ENCODE measurements around the gene SP100.

Gene SP100

DNA sequence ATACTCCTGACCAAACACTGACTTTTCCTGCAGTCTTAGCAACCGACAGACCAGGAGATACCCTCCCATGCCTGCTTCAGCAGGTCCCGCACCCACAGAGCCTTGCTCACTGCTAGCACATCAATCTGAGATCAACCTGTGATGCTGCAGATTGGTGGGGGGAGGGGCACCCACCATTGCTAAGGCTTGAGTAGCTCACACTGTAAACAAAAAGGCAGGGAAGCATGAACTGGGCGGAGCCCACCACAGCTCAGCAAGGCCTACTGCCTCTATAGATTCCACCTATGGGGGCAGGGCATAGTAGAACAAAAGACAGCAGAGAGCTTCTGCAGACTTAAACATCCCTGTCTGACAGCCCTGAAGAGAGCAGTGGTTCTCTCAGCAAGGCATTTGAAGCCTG, 109.7 kb downstream of the SP100 start:
- Mint-ChIP-seq H3K27me3 (no peaks in the 10 kb centered on the region), H3K27ac (no peak overlapping the region), H3K4me3 (no peak overlapping the region), H3K4me1 (peaks cover 8% of the 10 kb centered on the region), H3K36me3 (peaks cover 18% of the 10 kb centered on the region), H3K9me3 (peaks cover 24% of the 10 kb centered on the region)

DNA sequence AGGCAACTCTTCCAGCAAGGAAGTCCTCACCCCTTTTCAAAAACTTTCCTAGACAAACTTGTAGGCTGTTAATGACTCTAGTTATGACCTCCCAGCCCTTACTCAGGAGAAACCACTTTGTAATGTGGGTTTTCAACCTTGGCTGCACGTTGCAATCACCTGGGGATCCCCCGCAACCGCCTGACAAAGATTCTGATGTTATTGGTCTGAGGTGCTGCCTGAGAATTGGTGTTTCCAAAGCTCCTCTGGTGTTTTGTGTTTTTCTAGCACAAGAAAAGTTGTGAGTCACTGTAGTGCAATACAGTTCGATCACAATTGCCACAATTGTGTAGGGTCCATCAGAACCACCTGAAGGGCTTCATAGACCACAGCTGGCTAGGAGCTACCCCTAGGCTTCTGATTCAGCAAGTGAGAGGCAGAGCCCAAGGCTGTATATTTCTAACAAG, 121.6 kb downstream of the SP100 start:
- Mint-ChIP-seq H3K9me3 (no peaks in the 10 kb centered on the region), H3K4me3 (no peak overlapping the region), H3K27ac (no peak overlapping the region), H3K36me3 (peaks cover 28% of the 10 kb centered on the region), H3K4me1 (peaks cover 14% of the 10 kb centered on the region), H3K27me3 (no peaks in the 10 kb centered on the region)

DNA sequence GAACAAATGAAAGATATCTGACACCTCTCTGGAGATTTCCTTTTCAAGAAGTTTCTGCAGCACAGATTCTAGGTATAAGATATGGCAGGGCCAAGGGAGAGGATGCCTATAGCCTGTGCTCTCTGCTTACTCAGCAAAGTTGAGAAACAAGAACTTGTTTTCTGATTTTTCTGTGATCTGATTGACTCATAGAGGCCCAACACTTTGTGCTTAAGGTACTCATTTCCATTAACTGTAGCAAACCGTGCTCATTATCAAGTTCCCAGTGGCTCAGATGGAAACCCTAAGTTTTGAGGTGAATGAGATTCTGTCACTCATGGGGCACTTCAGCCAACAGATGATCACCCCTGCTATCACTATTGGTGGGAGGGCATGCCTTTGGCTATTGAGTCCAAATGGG, 124.3 kb downstream of the SP100 start:
- Mint-ChIP-seq H3K4me3 (no peak overlapping the region), H3K36me3 (peaks cover 48% of the 10 kb centered on the region), H3K9me3 (peaks cover 7% of the 10 kb centered on the region), H3K27me3 (no peaks in the 10 kb centered on the region), H3K4me1 (peaks cover 14% of the 10 kb centered on the region), H3K27ac (no peak overlapping the region)

DNA sequence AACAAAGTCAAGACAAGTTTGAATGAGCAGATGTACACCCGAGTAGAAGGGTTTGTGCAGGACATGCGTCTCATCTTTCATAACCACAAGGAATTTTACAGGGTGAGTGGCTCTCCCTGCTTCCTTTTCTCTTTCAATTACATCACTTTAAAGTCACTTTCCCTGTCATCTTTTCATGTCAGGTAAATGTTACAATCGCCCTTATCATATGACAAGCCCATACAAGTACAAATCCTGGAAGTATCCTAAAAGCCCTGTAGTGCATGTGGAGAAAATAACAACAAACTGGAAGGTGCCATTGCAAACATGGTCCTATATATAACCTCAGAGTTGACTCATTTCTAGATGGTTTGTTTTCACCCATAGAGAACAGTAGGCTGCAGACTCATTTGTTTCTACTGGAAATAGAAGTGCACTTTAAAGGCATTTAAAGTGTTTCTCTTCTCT, 126.0 kb downstream of the SP100 start:
- Mint-ChIP-seq H3K9me3 (peaks cover 7% of the 10 kb centered on the region), H3K36me3 (peaks cover 46% of the 10 kb centered on the region), H3K27ac (no peak overlapping the region), H3K4me1 (peaks cover 7% of the 10 kb centered on the region), H3K27me3 (no peaks in the 10 kb centered on the region), H3K4me3 (no peak overlapping the region)

DNA sequence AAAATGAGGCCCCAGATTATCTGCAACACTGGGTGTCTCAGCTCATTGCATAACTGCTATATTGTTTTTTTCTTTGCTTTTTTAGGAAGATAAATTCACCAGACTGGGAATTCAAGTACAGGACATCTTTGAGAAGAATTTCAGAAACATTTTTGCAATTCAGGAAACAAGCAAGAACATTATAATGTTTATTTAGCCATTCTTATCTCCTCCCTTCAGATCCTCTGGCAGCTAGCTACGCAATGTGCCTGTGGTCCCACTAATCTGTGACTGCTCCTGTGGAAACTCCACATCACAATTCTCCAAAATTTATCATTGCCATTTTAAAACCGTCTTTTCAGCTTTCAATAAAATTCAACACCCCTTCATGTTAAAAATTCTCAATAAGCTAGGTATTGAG, 126.8 kb downstream of the SP100 start:
- Mint-ChIP-seq H3K36me3 (peaks cover 46% of the 10 kb centered on the region), H3K27me3 (no peaks in the 10 kb centered on the region), H3K27ac (no peak overlapping the region), H3K4me3 (no peak overlapping the region), H3K9me3 (peaks cover 7% of the 10 kb centered on the region), H3K4me1 (no peaks in the 10 kb centered on the region)

DNA sequence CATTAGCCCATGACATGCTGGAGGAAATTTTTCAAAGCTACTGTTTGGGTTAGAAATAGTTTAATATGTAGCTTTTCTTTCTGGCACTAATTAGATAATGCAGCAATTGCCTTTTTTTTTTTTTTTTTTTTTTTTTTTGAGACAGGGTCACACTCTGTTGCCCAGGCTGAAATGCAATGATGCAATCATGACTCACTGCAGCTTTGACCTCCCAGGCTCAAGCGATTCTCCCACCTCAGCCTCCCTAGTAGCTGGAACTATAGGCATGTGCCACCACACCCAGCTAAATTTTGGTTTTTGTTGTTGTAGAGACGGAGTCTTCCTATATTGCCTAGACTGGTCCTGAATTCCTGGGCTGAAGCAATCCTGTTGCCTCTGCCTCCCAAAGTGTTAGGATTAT, 136.2 kb downstream of the SP100 start:
- H3K4me1 Mint-ChIP-seq, result peaks cover 11% of the 10 kb centered on the region
- H3K27ac Mint-ChIP-seq, result no peak overlapping the region
- peaks cover 3% of the 10 kb centered on the region for H3K36me3 Mint-ChIP-seq
- H3K4me3 Mint-ChIP-seq, result no peak overlapping the region
- H3K9me3 Mint-ChIP-seq, result no peaks in the 10 kb centered on the region
- H3K27me3 Mint-ChIP-seq, result no peaks in the 10 kb centered on the region

DNA sequence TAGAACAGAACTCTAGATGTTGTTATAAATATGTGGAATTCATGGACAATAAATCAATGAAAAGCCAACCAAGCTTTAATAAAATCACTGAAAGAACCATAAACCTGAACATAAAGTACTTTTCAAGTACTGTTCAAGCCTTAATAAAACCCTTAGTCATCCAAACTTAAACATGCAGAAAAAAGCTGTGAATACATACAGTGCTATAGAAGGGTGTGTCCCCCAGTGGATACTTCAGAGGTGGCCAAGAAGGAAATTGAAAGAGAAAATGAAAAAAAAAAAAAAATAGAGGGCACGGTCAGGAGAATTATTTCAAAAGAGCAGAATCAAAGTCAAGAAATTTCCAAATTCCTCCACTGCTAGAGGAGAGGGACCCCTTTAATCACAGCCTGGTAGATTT, 141.1 kb downstream of the SP100 start:
- H3K9me3 Mint-ChIP-seq, result peaks cover 6% of the 10 kb centered on the region
- H3K27ac Mint-ChIP-seq, result no peak overlapping the region
- H3K4me1 Mint-ChIP-seq, result peaks cover 11% of the 10 kb centered on the region
- no peaks in the 10 kb centered on the region for H3K27me3 Mint-ChIP-seq
- H3K4me3 Mint-ChIP-seq, result no peak overlapping the region
- peaks cover 3% of the 10 kb centered on the region for H3K36me3 Mint-ChIP-seq

DNA sequence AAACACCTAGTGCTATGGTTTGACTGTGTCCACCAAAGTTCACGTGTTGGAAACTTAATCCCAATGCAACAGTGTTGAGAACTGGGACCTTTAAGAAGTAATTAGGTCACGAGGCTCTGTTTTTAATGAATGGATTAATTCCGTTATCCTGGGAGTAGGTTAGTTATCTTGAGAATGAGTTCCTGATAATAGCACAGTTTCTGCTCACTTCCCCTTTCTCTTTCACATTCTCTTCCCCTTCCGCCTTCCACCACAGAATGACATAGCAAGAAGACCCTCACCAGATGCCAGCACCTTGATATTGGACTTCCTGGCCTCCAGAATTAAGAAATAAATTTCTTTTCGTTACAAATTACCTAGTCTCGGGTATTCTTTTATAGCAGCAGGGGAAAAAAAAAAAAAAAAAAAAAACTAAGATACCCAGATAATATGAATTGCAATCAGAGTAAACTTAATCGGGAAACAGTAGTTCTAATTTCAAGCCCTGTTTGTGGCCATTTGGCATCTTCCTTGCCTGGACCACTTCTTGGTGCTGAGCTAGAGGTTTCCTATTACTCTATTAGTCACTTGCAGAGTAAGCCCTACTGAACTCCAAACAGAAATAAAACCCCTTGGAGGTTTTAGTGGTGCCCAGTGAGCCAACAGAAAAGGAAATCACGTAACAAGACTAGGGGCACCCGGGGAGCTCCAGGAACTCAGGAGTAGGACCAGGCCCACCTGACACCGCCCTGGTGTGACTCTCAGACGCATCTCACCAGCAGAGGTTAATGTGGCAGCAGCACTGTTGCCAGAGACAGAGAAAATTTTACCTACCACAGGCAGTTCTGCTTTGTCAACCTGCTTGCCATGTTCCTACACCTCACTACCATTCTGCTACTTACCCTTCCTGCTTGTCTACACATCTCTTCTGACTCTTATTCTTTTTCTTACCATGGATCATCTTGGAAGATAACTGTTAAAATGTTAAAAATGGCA, 149.1 kb downstream of the SP100 start:
- H3K27ac Mint-ChIP-seq, result no peak overlapping the region
- no peaks in the 10 kb centered on the region for H3K9me3 Mint-ChIP-seq
- H3K4me1 Mint-ChIP-seq, result peaks cover 17% of the 10 kb centered on the region
- no peak overlapping the region for H3K4me3 Mint-ChIP-seq
- peaks cover 1% of the 10 kb centered on the region for H3K36me3 Mint-ChIP-seq
- no peaks in the 10 kb centered on the region for H3K27me3 Mint-ChIP-seq

DNA sequence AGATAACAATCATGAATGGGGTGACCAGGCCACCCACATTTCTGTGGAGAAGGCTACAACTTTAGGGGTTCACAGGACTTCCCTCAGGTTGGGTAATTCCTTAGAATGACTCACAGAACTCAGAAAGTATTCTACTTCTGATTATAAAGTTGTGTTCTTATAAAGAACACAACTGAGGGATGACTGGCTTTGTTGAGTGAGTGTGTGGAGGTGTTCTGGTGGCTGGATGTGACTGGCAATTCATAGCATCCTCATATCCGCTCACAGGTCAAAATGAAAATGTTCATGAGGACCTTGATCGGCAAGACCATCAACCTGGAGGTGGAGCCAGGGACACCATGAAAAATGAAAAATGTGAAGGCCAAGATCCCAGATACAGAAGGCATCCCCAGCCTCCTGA, 153.3 kb downstream of the SP100 start:
- Mint-ChIP-seq H3K27ac (no peak overlapping the region), H3K36me3 (peaks cover 17% of the 10 kb centered on the region), H3K27me3 (no peaks in the 10 kb centered on the region), H3K9me3 (peaks cover 12% of the 10 kb centered on the region), H3K4me3 (no peak overlapping the region), H3K4me1 (peaks cover 17% of the 10 kb centered on the region)

DNA sequence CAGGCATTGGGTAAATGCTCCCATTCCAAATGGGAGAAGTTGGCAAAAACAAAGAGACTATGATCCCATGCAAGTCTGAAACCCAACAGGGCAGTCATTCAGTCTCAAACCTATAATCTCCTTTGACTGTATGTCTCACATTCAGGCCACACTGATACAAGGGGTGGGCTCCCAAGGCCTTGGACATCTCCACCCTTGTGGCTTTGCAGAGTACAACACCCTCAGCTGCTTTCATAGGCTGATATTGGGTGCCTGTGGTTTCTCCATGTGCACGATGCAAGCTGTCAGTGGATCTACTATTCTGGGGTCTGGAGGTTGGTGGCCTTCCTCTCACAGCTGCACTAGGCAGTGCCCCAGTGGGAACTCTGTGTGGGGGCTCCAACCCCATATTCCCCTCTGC, 155.0 kb downstream of the SP100 start:
- Mint-ChIP-seq H3K27me3 (no peaks in the 10 kb centered on the region), H3K36me3 (peaks cover 19% of the 10 kb centered on the region), H3K4me3 (no peak overlapping the region)

DNA sequence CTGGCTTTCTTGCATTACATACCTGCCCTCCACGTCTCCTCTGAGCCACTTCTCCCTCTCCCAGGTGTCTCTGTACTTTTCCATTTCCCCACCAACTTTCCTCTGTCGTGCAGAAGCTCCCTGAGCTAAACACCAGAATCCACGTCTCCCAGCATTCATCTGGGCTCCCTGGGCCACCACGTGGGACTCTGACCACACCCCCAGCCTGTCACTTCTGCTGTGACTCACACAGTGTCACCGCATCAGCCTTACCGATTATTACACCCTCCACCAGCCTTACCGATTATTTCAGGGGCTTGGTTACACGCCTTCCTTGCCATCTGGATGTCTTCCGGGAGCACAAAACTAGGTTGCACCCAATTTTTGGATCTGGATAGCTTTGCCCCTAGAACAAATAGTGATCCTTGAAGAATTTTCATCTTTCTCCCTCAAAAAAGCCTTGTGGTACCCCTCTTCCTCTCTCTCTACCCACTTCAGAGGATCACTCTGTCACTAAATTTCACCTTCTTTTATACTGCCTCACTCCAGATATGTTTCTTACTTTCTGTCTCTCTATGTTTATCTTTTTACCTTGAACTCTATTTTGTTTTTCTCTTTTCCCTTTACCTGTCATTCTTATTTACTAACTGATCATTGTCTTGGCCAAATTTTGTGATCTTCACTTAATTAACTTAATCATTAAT, 159.8 kb downstream of the SP100 start:
- H3K4me3 Mint-ChIP-seq, result peak overlapping the region; percentile 43
- no peaks in the 10 kb centered on the region for H3K27me3 Mint-ChIP-seq
- H3K27ac Mint-ChIP-seq, result peak overlapping the region; percentile 8
- H3K4me1 Mint-ChIP-seq, result peaks cover 10% of the 10 kb centered on the region
- peaks cover 14% of the 10 kb centered on the region for H3K9me3 Mint-ChIP-seq
- H3K36me3 Mint-ChIP-seq, result peaks cover 16% of the 10 kb centered on the region

More for the DNA sequence above, 155.0 kb downstream of the SP100 start:
- H3K9me3 Mint-ChIP-seq, result peaks cover 14% of the 10 kb centered on the region
- peaks cover 11% of the 10 kb centered on the region for H3K4me1 Mint-ChIP-seq
- H3K27ac Mint-ChIP-seq, result no peak overlapping the region

DNA sequence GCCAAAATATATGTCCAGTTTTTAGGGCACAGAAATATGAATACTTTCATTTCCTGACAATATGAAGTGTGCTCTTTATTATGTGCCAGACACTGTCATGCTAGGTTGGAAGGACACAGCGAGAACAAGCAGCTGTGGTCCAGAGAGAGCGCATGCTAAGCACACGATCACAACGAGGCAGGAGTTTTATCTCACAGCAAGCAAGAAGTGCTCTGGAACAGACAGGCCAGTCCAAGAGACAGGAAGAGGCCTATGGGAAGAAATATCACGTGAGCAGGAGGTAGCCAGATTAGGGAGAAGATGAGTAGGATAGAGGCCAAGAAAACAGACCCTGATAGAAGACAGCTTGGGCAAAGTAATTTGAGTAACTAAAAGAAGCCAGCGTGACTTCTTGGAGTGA, 161.1 kb downstream of the SP100 start:
- Mint-ChIP-seq H3K27ac (no peak overlapping the region), H3K4me1 (peaks cover 10% of the 10 kb centered on the region), H3K9me3 (peaks cover 14% of the 10 kb centered on the region), H3K4me3 (no peak overlapping the region), H3K36me3 (peaks cover 16% of the 10 kb centered on the region), H3K27me3 (no peaks in the 10 kb centered on the region)

DNA sequence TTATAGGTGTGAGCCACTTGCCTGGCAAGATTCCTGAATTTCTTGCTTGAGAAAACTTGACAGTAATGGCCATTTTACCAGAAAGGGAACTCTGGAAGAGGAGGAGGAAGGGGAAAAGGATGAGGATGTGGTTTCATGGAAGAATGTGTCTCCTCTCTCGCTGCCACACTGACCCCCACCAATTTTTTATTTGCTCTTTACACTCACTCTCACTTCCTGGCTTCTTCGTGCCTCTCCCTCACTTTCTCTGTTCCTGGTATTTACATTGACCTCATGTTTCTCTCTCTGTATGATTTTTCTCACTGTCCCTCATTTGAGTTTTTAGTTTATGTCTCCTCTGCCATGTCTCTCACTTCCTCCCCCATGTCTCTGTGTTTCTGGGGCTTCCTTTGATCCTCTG, 162.1 kb downstream of the SP100 start:
- peaks cover 16% of the 10 kb centered on the region for H3K36me3 Mint-ChIP-seq
- H3K9me3 Mint-ChIP-seq, result peaks cover 14% of the 10 kb centered on the region
- H3K27ac Mint-ChIP-seq, result no peak overlapping the region
- no peak overlapping the region for H3K4me3 Mint-ChIP-seq
- no peaks in the 10 kb centered on the region for H3K27me3 Mint-ChIP-seq
- H3K4me1 Mint-ChIP-seq, result peaks cover 13% of the 10 kb centered on the region

DNA sequence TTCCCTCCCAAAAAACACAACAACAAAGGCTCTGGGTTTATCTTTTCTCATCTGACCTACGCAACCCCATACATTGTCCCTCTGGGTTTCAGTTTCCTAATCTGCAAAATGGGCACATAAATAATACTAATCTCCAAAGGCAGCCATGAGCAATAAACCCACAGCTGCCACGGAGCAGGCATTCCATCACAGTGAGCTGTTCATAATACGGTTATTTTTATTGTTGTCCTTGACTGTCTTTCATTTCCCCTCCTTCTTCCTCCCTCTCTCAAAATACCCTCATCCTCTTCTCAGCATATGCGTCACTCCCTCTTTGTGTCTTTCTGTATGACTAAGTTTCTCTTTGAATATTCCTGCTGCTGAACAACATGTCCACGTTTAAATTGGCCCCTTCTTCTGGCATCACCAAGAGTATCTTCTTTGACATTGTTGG, 166.9 kb downstream of the SP100 start:
- peaks cover 1% of the 10 kb centered on the region for H3K36me3 Mint-ChIP-seq
- no peaks in the 10 kb centered on the region for H3K9me3 Mint-ChIP-seq

DNA sequence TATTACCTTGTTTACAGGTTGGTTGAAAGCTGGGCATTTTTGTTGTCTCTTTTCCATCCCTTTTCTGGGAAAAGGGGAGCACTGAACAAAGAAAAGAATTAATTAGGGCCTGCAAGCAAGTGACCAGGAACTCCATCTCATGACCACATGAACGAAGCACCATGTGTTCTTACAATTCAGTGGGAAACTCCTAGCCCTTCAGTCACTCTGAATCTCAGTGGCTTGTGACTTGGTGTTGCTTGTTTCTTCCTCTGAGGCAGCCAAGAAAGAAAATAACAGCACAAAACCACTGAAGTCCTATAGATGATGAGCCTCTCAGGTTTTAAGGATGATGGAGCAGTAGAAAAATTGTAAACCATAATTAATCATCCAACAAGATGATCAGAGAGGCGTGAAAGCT, 167.6 kb downstream of the SP100 start:
- Mint-ChIP-seq H3K27me3 (no peaks in the 10 kb centered on the region), H3K27ac (no peak overlapping the region), H3K36me3 (peaks cover 1% of the 10 kb centered on the region), H3K4me1 (peaks cover 25% of the 10 kb centered on the region), H3K4me3 (no peak overlapping the region), H3K9me3 (no peaks in the 10 kb centered on the region)

More for the DNA sequence above, 166.9 kb downstream of the SP100 start:
- Mint-ChIP-seq H3K27me3 (no peaks in the 10 kb centered on the region), H3K4me1 (peaks cover 21% of the 10 kb centered on the region), H3K4me3 (no peak overlapping the region), H3K27ac (no peak overlapping the region)

Measured in activated naive CD4-positive, alpha-beta T cell treated with anti-CD3 and anti-CD28 coated beads, Interleukin-2, amount 50 U/mL, for 24 hours (primary cell).